Measurements from ENCODE around the gene TCF4. TPM values are rescaled to one million over a fixed set of nuclear protein-coding genes. Genes with fewer than 3 reads are reported as not detected.

Gene TCF4
- total RNA-seq, 1 experiment from 2014 or later = 55.8 TPM

DNA sequence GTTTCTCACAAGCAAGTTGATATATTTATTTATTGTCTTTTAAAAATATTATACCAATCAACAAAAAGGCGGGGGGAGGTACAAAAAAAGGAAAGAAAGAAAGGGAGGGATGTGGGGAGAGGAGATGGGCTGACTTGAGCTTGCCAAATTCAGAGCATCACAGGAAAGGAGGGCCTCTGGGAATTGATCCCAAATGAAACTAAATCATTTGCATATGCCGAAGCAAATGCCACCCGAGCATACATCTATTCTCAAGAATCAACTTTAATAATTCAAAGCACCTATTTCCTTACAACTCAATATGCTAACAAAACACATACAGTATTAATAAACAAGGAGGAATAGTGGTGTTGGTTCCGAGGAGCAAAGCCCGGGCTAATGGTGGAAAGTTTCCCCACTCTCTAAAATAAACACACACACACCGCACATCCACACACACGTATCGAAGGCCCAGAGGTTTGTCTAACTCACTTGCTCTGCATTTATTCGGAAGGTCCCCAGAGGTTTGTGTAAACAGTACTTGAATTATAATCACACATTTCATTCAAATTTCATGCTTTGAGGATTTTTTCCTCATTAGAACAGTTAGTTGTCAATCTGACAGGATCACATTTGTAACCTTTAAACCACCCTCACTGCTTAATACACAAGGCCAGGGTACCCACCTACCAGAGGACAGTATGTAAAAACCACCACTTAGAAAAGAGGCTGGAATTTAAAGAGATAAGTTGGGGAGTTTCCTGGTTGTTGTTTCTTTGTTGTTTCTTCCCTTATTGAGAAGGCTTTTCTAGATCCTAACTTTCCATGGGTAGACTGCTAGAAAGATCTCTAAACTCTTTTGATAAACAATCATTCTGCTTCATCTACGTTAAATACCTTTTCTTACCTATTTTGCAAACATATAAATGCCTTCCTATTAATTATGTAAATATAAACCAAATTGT, 264.7 kb downstream of the TCF4 start:
- peak in 1 of 2 experiments; percentile 41 for DNase-seq (ENCODE audit: low read depth in 1 of 2, low spot score in 2 of 2)
- H3K4me1 ChIP-seq (replicated peaks) = peaks cover 33% of the 10 kb centered on the region
- no peaks in the 10 kb centered on the region for H3K36me3 ChIP-seq
- H3K27ac ChIP-seq = peak overlapping the region; percentile 25; the same call in 1 of the 2 replicates
- H3K27me3 ChIP-seq (replicated peaks) = no peaks in the 10 kb centered on the region
- no peaks in the 10 kb centered on the region for H3K9me3 ChIP-seq (replicated peaks)
- H3K4me3 ChIP-seq = peak overlapping the region; percentile 41

DNA sequence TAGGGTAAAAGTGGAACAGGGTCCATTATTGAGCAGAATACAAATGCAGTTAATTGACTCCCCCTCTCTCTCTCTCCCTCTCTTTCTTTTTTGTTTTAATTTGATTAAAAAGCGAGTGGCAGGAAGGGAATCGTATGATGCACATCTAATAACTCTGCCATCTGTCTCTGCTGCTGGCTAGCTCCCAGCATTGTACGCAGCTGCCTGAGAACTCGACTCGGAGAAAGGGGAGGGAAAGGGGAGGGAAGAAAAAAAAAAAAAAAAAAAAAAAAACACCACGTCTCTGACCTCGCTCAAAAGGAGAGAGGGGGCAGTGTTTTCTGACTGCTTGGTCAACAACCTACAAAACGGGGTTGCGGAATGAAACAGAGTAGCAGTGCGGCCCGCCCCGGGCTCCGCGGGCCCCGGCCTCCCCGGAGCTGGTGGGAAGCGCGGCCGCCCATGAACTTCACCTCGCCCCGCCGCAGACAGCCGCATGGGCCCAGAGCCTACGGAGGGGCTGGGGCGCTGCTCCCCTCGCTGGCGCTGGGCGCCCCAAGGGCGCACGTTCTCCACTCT, 265.7 kb downstream of the TCF4 start:
- H3K27me3 ChIP-seq (replicated peaks) = no peaks in the 10 kb centered on the region
- DNase-seq (ENCODE audit: low read depth in 1 of 2, low spot score in 2 of 2) = peak; percentile 85 to 95
- no peaks in the 10 kb centered on the region for H3K36me3 ChIP-seq
- peak overlapping the region; percentile 25 for H3K27ac ChIP-seq
- no peaks in the 10 kb centered on the region for H3K9me3 ChIP-seq (replicated peaks)
- H3K4me1 ChIP-seq (replicated peaks) = peaks cover 32% of the 10 kb centered on the region
- peak overlapping the region; percentile 41 for H3K4me3 ChIP-seq

DNA sequence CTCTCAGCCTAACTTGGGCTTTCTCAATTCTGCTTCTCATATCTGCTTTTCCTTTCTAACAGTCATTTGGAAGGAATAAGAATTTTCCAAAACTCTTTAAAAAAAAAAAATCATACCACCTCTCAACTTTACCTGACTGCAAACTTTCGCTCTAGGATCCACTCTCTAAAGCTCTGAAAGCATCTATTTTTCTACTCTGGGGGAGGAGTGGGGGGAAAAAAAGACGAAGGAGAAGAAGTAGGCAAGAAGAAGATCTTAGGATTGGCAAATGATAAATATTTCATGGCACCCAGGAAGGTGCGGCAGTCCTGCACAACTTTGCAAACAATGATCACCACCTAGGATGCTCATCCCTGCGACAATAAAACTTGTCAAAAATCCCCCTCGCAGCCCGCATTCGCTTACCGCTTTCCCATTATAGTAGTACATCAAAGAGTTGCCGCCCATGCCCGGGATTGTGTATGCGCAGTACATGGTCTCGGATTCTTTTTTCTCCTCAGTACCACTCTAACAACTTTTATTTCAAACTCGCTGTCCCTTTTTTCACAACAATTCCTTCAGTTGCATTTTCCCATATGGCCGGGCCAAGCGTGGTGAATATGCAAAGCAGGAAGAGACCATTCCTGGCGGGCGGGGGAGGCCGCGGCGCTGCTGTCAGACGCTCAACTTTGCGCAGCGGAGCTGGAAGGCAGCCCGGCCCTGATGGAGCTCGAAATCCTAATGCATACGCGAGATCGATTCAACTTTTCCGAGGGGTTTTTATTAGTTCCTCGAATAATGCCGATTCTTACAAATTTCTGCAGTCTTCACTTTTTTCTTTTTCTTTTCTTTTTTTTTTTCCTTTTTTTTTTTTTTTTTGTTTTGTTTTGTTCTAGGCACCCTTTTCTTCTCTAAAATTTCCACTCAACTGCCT, 266.5 kb downstream of the TCF4 start:
- Histone ChIP-seq H3K36me3 (no peaks in the 10 kb centered on the region), H3K4me3 (peak overlapping the region; percentile 41), H3K9me3 (replicated peaks) (no peaks in the 10 kb centered on the region), H3K27ac (peak overlapping the region; percentile 50; the same call in 1 of the 2 replicates), H3K4me1 (replicated peaks) (peaks cover 39% of the 10 kb centered on the region), H3K27me3 (replicated peaks) (no peaks in the 10 kb centered on the region)
- DNase-seq (ENCODE audit: low read depth in 1 of 2, low spot score in 2 of 2) = peak; percentile 88 to 90

DNA sequence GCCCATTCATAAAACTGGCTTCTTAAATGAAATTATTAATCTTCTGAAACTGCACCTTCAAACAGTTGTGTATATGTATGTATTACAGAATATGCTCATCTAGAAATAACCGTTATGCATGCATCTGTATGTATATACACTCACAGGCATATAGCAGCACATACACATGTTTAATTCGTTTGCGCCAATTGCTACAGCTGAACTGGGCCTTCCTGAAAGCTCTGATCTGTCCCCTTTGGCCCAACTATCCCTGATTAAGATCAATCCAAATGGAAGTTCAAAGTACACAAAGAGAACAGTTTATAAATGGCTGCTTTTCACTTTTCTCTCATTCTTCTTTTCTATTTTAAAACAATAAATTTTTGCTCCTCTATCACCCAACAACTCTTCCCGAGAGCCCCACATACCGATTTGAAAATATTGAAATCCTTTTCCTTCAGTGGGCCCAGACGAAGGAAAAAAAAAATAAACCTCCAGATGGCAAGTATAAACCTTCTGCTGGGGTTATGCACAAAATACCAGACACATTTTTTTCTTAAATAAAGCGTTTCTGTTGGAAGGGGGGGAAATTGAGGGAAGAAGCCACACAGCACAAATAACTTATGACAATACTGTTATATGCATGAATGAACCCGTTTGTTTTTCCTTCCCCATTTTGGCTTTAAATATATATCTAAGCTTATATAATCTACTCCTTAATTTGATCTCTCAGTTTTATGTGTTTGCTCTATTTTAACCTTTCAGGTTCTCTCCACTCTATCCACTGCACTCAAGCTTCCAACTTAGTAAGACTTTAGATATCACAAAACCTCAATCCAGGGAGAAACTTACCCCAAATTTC, 267.3 kb downstream of the TCF4 start:
- Histone ChIP-seq H3K4me1 (replicated peaks) (peaks cover 44% of the 10 kb centered on the region), H3K9me3 (replicated peaks) (no peaks in the 10 kb centered on the region)
- peak in 1 of 2 experiments; percentile 68 for DNase-seq (ENCODE audit: low read depth in 1 of 2, low spot score in 2 of 2)

DNA sequence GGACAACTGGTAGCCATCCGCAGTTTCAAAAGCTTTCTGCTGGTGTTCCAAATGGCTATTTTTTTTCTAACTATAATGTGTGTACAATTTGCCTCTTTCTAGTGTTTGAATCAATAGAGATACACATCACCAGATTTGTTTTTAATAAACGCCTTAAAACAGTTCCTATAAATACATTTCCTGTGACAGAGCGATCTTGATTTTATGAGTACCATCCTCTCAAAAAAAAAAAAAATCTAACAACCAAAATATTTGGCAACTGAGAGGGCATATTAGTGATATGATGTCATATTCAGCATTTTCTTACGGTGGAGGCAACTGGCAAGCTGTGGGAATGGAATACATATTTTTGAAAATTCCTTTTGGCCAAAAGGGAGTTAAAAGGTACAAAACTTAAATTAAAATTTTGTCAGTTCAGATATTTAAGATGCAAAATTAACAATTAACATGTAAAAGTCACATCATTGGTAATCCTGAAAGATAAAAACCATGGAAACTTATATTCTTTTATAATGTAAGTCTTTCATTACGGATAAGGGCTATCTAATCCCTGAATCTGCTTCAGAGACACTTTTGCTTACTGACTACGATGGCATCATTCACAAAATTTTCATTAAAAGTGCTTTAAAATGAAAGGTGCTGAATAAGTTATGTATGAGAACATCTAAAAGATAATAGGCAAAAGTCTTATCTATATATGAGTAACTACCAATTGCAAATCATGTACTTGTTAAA, 268.4 kb downstream of the TCF4 start:
- H3K4me3 ChIP-seq = peak overlapping the region; percentile 3; the same call in 1 of the 2 replicates
- H3K9me3 ChIP-seq (replicated peaks) = no peaks in the 10 kb centered on the region
- H3K27me3 ChIP-seq (replicated peaks) = no peaks in the 10 kb centered on the region
- H3K36me3 ChIP-seq = no peaks in the 10 kb centered on the region
- H3K27ac ChIP-seq = peak overlapping the region; percentile 50
- DNase-seq (ENCODE audit: low read depth in 1 of 2, low spot score in 2 of 2) = peak in 1 of 2 experiments; percentile 31
- H3K4me1 ChIP-seq (replicated peaks) = peaks cover 46% of the 10 kb centered on the region

More for the DNA sequence above, 267.3 kb downstream of the TCF4 start:
- Histone ChIP-seq H3K4me3 (peak overlapping the region; percentile 41), H3K27ac (peak overlapping the region; percentile 50), H3K27me3 (replicated peaks) (no peaks in the 10 kb centered on the region), H3K36me3 (no peaks in the 10 kb centered on the region)

DNA sequence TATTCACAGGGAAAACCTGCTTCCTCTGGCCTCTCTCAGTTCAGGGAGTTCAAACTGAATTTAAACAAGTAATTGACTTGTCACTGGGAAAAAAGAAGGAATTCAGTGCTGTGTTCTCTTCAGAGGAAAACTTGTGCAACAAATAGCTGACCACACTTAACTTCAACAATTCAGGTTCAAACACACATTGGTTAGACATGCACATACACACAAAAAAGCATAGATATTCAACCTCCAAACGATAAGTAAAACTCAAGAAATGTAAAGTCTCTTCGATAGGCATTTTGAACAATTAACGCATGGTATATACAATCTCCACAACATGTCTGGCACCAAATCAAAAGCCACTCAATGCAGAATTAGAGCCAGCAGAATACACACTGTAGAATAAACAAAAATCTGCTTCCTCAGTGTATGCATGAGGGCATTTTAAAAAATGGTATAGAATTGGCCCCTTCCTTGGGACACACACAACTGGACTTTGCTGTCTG, 269.0 kb downstream of the TCF4 start:
- peak in 1 of 2 experiments; percentile 47 for DNase-seq (ENCODE audit: low read depth in 1 of 2, low spot score in 2 of 2)
- H3K4me1 ChIP-seq (replicated peaks) = peaks cover 50% of the 10 kb centered on the region
- no peak overlapping the region for H3K4me3 ChIP-seq
- H3K9me3 ChIP-seq (replicated peaks) = no peaks in the 10 kb centered on the region
- H3K36me3 ChIP-seq = no peaks in the 10 kb centered on the region
- peak overlapping the region; percentile 50 for H3K27ac ChIP-seq
- H3K27me3 ChIP-seq (replicated peaks) = no peaks in the 10 kb centered on the region

DNA sequence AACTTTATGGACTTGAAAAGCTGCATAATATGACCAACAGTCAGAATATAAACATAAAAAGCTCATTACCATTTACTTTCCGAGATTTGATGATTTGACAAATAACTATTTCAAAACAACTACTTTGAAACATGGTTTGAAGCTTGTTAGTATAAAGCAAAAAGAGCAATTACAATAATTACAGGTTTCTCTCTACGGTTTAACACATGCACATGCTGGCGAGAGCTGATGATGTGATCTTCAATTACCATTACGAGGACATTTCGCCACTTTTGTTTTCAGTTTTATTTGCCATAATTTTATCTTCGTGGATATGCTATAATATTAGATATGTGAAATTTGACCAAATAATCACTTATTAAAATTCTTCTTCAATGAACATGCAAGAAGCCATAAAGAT, 270.1 kb downstream of the TCF4 start:
- Histone ChIP-seq H3K27ac (no peak overlapping the region), H3K27me3 (replicated peaks) (no peaks in the 10 kb centered on the region), H3K9me3 (replicated peaks) (no peaks in the 10 kb centered on the region), H3K4me3 (no peak overlapping the region), H3K4me1 (replicated peaks) (peaks cover 51% of the 10 kb centered on the region), H3K36me3 (no peaks in the 10 kb centered on the region)
- DNase-seq (ENCODE audit: low read depth in 1 of 2, low spot score in 2 of 2) = no peak

DNA sequence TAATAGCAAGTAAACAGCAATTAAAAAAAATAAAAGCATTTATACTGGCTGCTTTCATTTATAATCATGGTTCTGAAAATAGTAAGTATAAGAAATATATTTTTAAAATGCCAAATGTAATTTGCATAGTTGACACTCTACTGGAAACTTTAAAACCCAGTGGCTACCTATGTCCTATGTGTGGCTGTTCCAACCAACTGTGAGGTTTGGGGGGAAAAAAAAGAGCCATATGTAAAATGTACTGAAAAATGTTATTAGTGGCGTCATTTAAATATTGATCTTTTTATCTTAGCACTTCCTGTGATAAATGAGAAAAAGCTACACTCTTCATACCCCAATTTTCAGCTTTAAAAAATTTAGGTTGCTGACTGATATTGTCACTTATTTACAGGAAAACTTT, 270.7 kb downstream of the TCF4 start:
- H3K4me1 ChIP-seq (replicated peaks) = peaks cover 49% of the 10 kb centered on the region
- H3K27ac ChIP-seq = no peak overlapping the region; the same call in 1 of the 2 replicates

DNA sequence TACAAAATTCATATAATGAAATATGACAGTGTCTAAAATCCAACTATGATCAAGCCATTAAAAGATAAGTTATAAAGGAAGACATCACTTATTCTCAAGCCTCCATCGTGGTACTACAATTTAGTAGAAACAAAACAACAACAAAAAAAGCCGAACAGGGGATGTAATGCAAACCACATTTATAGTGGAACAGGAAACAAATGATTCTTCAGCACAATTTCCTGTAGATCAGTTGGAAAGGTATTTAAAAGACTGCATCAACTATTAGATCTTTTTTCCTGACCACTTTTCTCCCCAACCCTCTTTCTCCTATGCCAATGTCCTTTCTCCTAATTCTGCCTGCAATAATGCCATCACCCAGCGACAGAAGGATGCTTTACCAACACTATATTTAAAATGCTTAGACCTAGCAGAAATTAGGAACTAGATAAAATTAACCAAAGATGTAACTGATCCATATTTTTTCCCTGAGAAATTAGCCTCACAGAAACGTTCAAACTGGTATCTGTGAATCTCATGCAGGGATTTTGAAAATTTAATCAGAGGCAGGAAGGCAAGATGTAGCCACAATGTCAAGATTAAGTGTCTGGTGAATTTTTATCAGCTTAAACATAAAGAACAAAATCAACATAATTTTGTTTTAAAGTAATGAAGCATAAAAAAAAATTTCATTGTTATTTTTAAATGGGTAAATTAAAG, 271.4 kb downstream of the TCF4 start:
- Histone ChIP-seq H3K4me1 (replicated peaks) (peaks cover 49% of the 10 kb centered on the region), H3K4me3 (no peak overlapping the region), H3K27ac (no peak overlapping the region; the same call in 1 of the 2 replicates), H3K27me3 (replicated peaks) (no peaks in the 10 kb centered on the region), H3K9me3 (replicated peaks) (no peaks in the 10 kb centered on the region), H3K36me3 (no peaks in the 10 kb centered on the region)
- DNase-seq (ENCODE audit: low read depth in 1 of 2, low spot score in 2 of 2) = no peak

More for the DNA sequence above, 270.7 kb downstream of the TCF4 start:
- H3K27me3 ChIP-seq (replicated peaks) = no peaks in the 10 kb centered on the region
- H3K9me3 ChIP-seq (replicated peaks) = no peaks in the 10 kb centered on the region
- no peak overlapping the region for H3K4me3 ChIP-seq
- DNase-seq (ENCODE audit: low read depth in 1 of 2, low spot score in 2 of 2) = no peak
- H3K36me3 ChIP-seq = no peaks in the 10 kb centered on the region

DNA sequence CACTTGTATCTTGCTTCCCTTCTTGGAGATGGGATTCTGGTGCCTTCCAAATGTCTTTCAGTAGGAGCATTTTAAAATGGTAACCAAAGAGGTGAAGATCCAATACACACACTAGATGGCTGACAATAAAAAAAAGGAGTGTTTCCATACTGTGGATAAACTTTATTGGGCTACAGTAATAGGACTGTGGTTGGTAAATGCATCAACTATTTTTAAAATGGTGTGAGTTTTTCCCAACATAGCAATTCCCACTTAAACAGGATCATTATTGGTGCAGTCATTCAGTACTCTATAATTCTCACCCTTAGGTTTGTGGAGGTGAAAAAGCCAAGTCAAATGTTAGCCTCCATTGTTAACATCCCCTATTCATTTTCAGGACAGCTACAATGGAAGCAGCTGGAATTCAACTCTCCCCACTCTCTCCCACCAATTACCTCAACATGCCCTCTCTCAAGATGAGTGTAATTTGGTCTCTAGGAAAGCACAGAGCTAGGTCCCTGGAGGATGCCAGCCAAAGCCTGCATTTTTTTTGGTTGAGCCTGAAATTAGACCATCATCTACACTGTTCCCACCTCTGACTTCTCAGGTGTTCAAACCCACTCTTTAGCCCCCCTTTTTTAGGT, 273.3 kb downstream of the TCF4 start:
- Histone ChIP-seq H3K27me3 (replicated peaks) (no peaks in the 10 kb centered on the region), H3K4me1 (replicated peaks) (peaks cover 48% of the 10 kb centered on the region), H3K36me3 (no peaks in the 10 kb centered on the region), H3K27ac (no peak overlapping the region), H3K9me3 (replicated peaks) (no peaks in the 10 kb centered on the region), H3K4me3 (no peak overlapping the region)
- no peak for DNase-seq (ENCODE audit: low read depth in 1 of 2, low spot score in 2 of 2)

DNA sequence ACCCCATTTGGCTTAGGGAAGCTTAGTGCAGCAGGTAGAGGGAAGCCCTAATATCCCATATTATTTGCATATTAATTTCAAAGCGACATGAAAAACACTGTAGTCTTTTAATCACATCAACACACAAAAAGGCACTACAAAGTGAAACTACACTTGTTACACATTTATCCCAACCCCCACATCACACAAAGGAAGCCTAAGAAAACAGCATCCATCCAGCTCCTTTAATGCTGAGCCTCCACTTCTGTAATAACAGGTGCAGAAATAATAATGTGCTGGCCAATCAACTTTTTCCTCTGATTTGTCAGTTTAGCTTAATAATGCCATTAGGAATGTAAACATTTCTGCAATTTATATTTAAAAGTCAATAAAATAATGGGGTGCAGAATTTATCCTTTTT, 274.0 kb downstream of the TCF4 start:
- no peak for DNase-seq (ENCODE audit: low read depth in 1 of 2, low spot score in 2 of 2)
- Histone ChIP-seq H3K4me1 (replicated peaks) (peaks cover 41% of the 10 kb centered on the region), H3K4me3 (no peak overlapping the region), H3K36me3 (no peaks in the 10 kb centered on the region), H3K27me3 (replicated peaks) (no peaks in the 10 kb centered on the region), H3K27ac (no peak overlapping the region), H3K9me3 (replicated peaks) (no peaks in the 10 kb centered on the region)
